Caco-2 (cell line): ENCODE measurements around the gene RABGAP1L. TPM values are rescaled to one million over a fixed set of nuclear protein-coding genes. Genes with fewer than 3 reads are reported as not detected.

Source experiments
- BruUV-seq: library from RNA; stranded (reverse); fragments of 400-500 nt; replicated peaks from 2 replicates; lab custom pipeline; 2021; lab: Mats Ljungman, UMichigan
- CTCF ChIA-PET: fragments of 300-600 bp; sonication (Branson Sonifier 250); formaldehyde crosslinking; loops from one replicate; lab custom pipeline; 2022; ENCODE audit warnings: antibody characterized with exemption; lab: Charles Lee
- POLR2A ChIA-PET: fragments of 300-600 bp; sonication (Branson Sonifier 250); formaldehyde crosslinking; loops from one replicate; lab custom pipeline; 2022; ENCODE audit warnings: antibody characterized with exemption; lab: Charles Lee
- DNase-seq, 2 experiments: peaks; one replicate each; pipeline versions ENCODE4 v3.0.0 to v3.0.0-alpha.2; 2020 to 2022
- H3K27me3 ChIP-seq: replicated peaks from 2 replicates; pipeline ENCODE4 v1.6.0; 2011; ENCODE audit warnings: low read length; ENCODE audit not compliant: control insufficient read depth, insufficient read depth
- H3K36me3 ChIP-seq: 2 replicates; pipeline ENCODE4 v1.5.1; 2011; ENCODE audit warnings: low read length; ENCODE audit not compliant: control insufficient read depth, insufficient read depth
- H3K4me1 ChIP-seq: fragments of 250-450 bp; sonication (Bioruptor Pico); 2 replicates; pipeline ENCODE4 v1.5.1; 2020; ENCODE audit warnings: mild to moderate bottlenecking
- H3K4me3 ChIP-seq: 2 replicates; pipeline ENCODE4 v1.5.1; 2011; ENCODE audit warnings: low read depth, mild to moderate bottlenecking, control low read depth, low read length
- H3K9me3 ChIP-seq: fragments of 250-450 bp; sonication (Bioruptor Pico); 2 replicates; pipeline ENCODE4 v1.5.1; 2020; ENCODE audit warnings: mild to moderate bottlenecking, moderate library complexity
- H3K27ac Mint-ChIP-seq: one replicate; pipeline ENCODE4 v1.8.0; 2022; ENCODE audit warnings: mixed read lengths; ENCODE audit not compliant: unreplicated experiment
- H3K27me3 Mint-ChIP-seq: one replicate; pipeline ENCODE4 v1.8.0; 2022; ENCODE audit warnings: mixed read lengths; ENCODE audit not compliant: insufficient read depth, unreplicated experiment
- H3K36me3 Mint-ChIP-seq: one replicate; pipeline ENCODE4 v1.8.0; 2022; ENCODE audit warnings: mild to moderate bottlenecking, mixed read lengths; ENCODE audit not compliant: insufficient read depth, unreplicated experiment
- H3K4me1 Mint-ChIP-seq: one replicate; pipeline ENCODE4 v1.8.0; 2022; ENCODE audit warnings: low read depth, mixed read lengths; ENCODE audit not compliant: unreplicated experiment
- H3K4me3 Mint-ChIP-seq: one replicate; pipeline ENCODE4 v1.8.0; 2022; ENCODE audit warnings: mild to moderate bottlenecking, moderate library complexity, mixed read lengths; ENCODE audit not compliant: unreplicated experiment
- H3K9me3 Mint-ChIP-seq: one replicate; pipeline ENCODE4 v1.8.0; 2022; ENCODE audit warnings: mixed read lengths; ENCODE audit not compliant: unreplicated experiment
- CTCF ChIP-seq, 2 experiments: fragments of 200-600 bp in 1 of 2; IDR thresholded peaks; 1 replicate in 1 of 2; 2 replicates in 1 of 2; pipeline versions ENCODE4 v1.5.1 to v1.8.0; 2011 to 2022; ENCODE audit warnings: antibody characterized with exemption in 1 of 2, control low read depth in 1 of 2, inconsistent platforms in 1 of 2, low read depth in 1 of 2, low read length in 1 of 2, mild to moderate bottlenecking in 1 of 2, moderate library complexity in 1 of 2; ENCODE audit not compliant: insufficient read depth in 1 of 2, severe bottlenecking in 1 of 2, unreplicated experiment in 1 of 2
- intact Hi-C: fragments of 100-400 bp; cut with micrococcal nuclease; formaldehyde crosslinking; loops from one replicate; pipeline ENCODE4 v1.10.0; 2022; ENCODE audit not compliant: unreplicated experiment
- total RNA-seq: library from RNA; stranded (reverse); gene quantifications from 2 replicates; pipeline ENCODE4 v1.2.3, GENCODE V29; 2022

Gene RABGAP1L
- total RNA-seq, 1 experiment from 2014 or later, result 20.3 TPM

GRCh38 chr1:174680101-174680500 lies 520.8 kb downstream of the RABGAP1L start:
- H3K9me3 Mint-ChIP-seq, result no peaks in the 10 kb centered on the region
- Histone ChIP-seq H3K36me3 (no peaks in the 10 kb centered on the region), H3K4me3 (no peak overlapping the region), H3K27me3 (no peaks in the 10 kb centered on the region), H3K4me1 (no peaks in the 10 kb centered on the region), H3K9me3 (no peaks in the 10 kb centered on the region)
- BruUV-seq, result no TSS peak
- no peaks in the 10 kb centered on the region for H3K27me3 Mint-ChIP-seq
- H3K4me1 Mint-ChIP-seq, result no peaks in the 10 kb centered on the region
- no peak overlapping the region for H3K27ac Mint-ChIP-seq
- ChIA-PET POLR2A (no interaction called here), CTCF (no interaction called here)
- intact Hi-C loops, result no loop called here
- TF ChIP-seq CTCF (IDR thresholded peaks at IDR 0.05; ENCODE audit: insufficient read depth in 1 of 2, low read depth in 1 of 2, low read length in 1 of 2, severe bottlenecking in 1 of 2, unreplicated experiment in 1 of 2), result no peak
- no peak overlapping the region for H3K4me3 Mint-ChIP-seq
- no peak for DNase-seq
- H3K36me3 Mint-ChIP-seq, result no peaks in the 10 kb centered on the region

GRCh38 chr1:174682419-174683008 lies 523.2 kb downstream of the RABGAP1L start:
- H3K27ac Mint-ChIP-seq, result no peak overlapping the region
- ChIA-PET CTCF (no interaction called here), POLR2A (no interaction called here)
- H3K9me3 Mint-ChIP-seq, result no peaks in the 10 kb centered on the region
- no peak overlapping the region for H3K4me3 ChIP-seq
- no peaks in the 10 kb centered on the region for H3K9me3 ChIP-seq
- intact Hi-C loops, result no loop called here
- no peak overlapping the region for H3K4me3 Mint-ChIP-seq
- BruUV-seq, result no TSS peak
- no peak for TF ChIP-seq CTCF (IDR thresholded peaks at IDR 0.05; ENCODE audit: insufficient read depth in 1 of 2, low read depth in 1 of 2, low read length in 1 of 2, severe bottlenecking in 1 of 2, unreplicated experiment in 1 of 2)
- no peaks in the 10 kb centered on the region for H3K27me3 ChIP-seq
- no peaks in the 10 kb centered on the region for H3K4me1 Mint-ChIP-seq
- no peaks in the 10 kb centered on the region for H3K4me1 ChIP-seq
- H3K36me3 Mint-ChIP-seq, result no peaks in the 10 kb centered on the region
- no peaks in the 10 kb centered on the region for H3K27me3 Mint-ChIP-seq
- DNase-seq, result no peak
- H3K36me3 ChIP-seq, result no peaks in the 10 kb centered on the region

GRCh38 chr1:174686213-174686612 lies 526.9 kb downstream of the RABGAP1L start:
- Histone ChIP-seq H3K36me3 (no peaks in the 10 kb centered on the region), H3K9me3 (no peaks in the 10 kb centered on the region), H3K27me3 (no peaks in the 10 kb centered on the region), H3K4me1 (no peaks in the 10 kb centered on the region), H3K4me3 (no peak overlapping the region)
- DNase-seq, result no peak
- TF ChIP-seq CTCF (IDR thresholded peaks at IDR 0.05; ENCODE audit: insufficient read depth in 1 of 2, low read depth in 1 of 2, low read length in 1 of 2, severe bottlenecking in 1 of 2, unreplicated experiment in 1 of 2), result no peak
- H3K4me1 Mint-ChIP-seq, result no peaks in the 10 kb centered on the region
- H3K4me3 Mint-ChIP-seq, result no peak overlapping the region
- intact Hi-C loops, result no loop called here
- no peaks in the 10 kb centered on the region for H3K36me3 Mint-ChIP-seq
- CTCF ChIA-PET, result no interaction called here
- no TSS peak for BruUV-seq
- POLR2A ChIA-PET, result no interaction called here
- no peaks in the 10 kb centered on the region for H3K9me3 Mint-ChIP-seq
- H3K27ac Mint-ChIP-seq, result no peak overlapping the region
- H3K27me3 Mint-ChIP-seq, result no peaks in the 10 kb centered on the region
